Right hindlimb (tissue), 1 donor: ENCODE results near the gene NACC2.
A peak's percentile ranks its signal among the peaks of the same experiment; 100 is the strongest.
"Not testable (repeated sequence)": the region's sequence is repeated elsewhere in the genome, so short reads cannot be mapped to it uniquely, and the experiment has no call there.

ENCODE experiments used
- DNase-seq: peaks from one replicate; pipeline ENCODE4 v3.0.0-alpha.2; 2018

The NACC2 gene

GRCh38 chr9:135971111-135971766 is 123.8 kb downstream of the NACC2 start:
- DNase-seq = no peak

- no peak for DNase-seq
Measured at GRCh38 chr9:135970128-135970815, 124.8 kb downstream of the NACC2 start.

- no peak for DNase-seq
Measured at GRCh38 chr9:135969064-135969683, 125.9 kb downstream of the NACC2 start.

- no peak for DNase-seq
Measured at GRCh38 chr9:135968601-135969000, 126.5 kb downstream of the NACC2 start.

GRCh38 chr9:135968083-135968476 is 127.0 kb downstream of the NACC2 start:
- DNase-seq = no peak

- DNase-seq = not testable (repeated sequence)
Measured at GRCh38 chr9:135966916-135967260, 128.2 kb downstream of the NACC2 start.

- no peak for DNase-seq
Measured at GRCh38 chr9:135965124-135965756, 129.8 kb downstream of the NACC2 start.

- DNase-seq = no peak
Measured at GRCh38 chr9:135963938-135964337, 131.2 kb downstream of the NACC2 start.

GRCh38 chr9:135963338-135963737 is 131.8 kb downstream of the NACC2 start:
- no peak for DNase-seq

- no peak for DNase-seq
Measured at GRCh38 chr9:135962696-135963307, 132.3 kb downstream of the NACC2 start.

- DNase-seq = no peak
Measured at GRCh38 chr9:135961811-135962695, 133.0 kb downstream of the NACC2 start.

- DNase-seq = peak; percentile 95
Measured at GRCh38 chr9:135961277-135961715, 133.8 kb downstream of the NACC2 start, which contains the start of gene UBAC1. Gene UBAC1 (minus strand): TSS chr9:135961373. CDS start chr9:135961162, 211 bp downstream.

GRCh38 chr9:135960411-135961276 is 134.4 kb downstream of the NACC2 start:
- DNase-seq = no peak

- no peak for DNase-seq
Measured at GRCh38 chr9:135959814-135960213, 135.3 kb downstream of the NACC2 start.

GRCh38 chr9:135958485-135958884 is 136.6 kb downstream of the NACC2 start:
- DNase-seq = no peak

- no peak for DNase-seq
Measured at GRCh38 chr9:135957431-135957830, 137.7 kb downstream of the NACC2 start.

GRCh38 chr9:135956802-135957174 is 138.3 kb downstream of the NACC2 start:
- no peak for DNase-seq
